IPS DF 6.9 (cell line): Measurements from ENCODE around the gene AK9.
A peak's percentile ranks its signal among the peaks of the same experiment; 100 is the strongest.
"Not testable (repeated sequence)": the region's sequence is repeated elsewhere in the genome, so short reads cannot be mapped to it uniquely, and the experiment has no call there.

Experiments used
- DNase-seq: peaks from one replicate; pipeline ENCODE4 v3.0.0-alpha.2; 2013; ENCODE audit warnings: low read depth, low spot score
- H3K27ac ChIP-seq: one replicate; pipeline ENCODE4 v1.5.1; 2013; ENCODE audit warnings: low read length, control low read depth
- H3K27me3 ChIP-seq: 2 replicates; pipeline ENCODE4 v1.6.1; 2013; ENCODE audit warnings: mild to moderate bottlenecking, low read length; ENCODE audit not compliant: control insufficient read depth, insufficient read depth
- H3K36me3 ChIP-seq: 2 replicates; pipeline ENCODE4 v1.6.1; 2013; ENCODE audit warnings: low read length; ENCODE audit not compliant: control insufficient read depth, insufficient read depth
- H3K4me1 ChIP-seq: 2 replicates; pipeline ENCODE4 v1.6.1; 2013; ENCODE audit warnings: low read length; ENCODE audit not compliant: control insufficient read depth, insufficient read depth
- H3K4me3 ChIP-seq: 2 replicates; pipeline ENCODE4 v1.5.1; 2013; ENCODE audit warnings: mild to moderate bottlenecking, low read length
- H3K9me3 ChIP-seq: 2 replicates; pipeline ENCODE4 v1.6.1; 2013; ENCODE audit warnings: low read length, inconsistent platforms; ENCODE audit not compliant: control insufficient read depth, insufficient read depth
- WGBS: extraction: QIAGEN DNeasy Blood & Tissue Kit; methylation state at CpG from one replicate; pipeline ENCODE4 v1.1.7; 2013; ENCODE audit warnings: mixed read lengths, missing lambda C conversion rate; ENCODE audit not compliant: insufficient read length, insufficient coverage; 5-methylcytosine and 5-hydroxymethylcytosine counted together

AK9 gene

GRCh38 chr6:109579361-109579760 is 111.6 kb downstream of the AK9 start:
- Histone ChIP-seq H3K9me3 (no peaks in the 10 kb centered on the region), H3K27ac (no peak overlapping the region), H3K27me3 (no peaks in the 10 kb centered on the region), H3K4me1 (no peaks in the 10 kb centered on the region), H3K36me3 (no peaks in the 10 kb centered on the region), H3K4me3 (no peak overlapping the region)
- WGBS, result no CpG with 5 or more reads among the region's 2 CpGs
- no peak for DNase-seq

GRCh38 chr6:109569901-109570300 is 121.1 kb downstream of the AK9 start:
- not testable (repeated sequence) for DNase-seq, H3K4me1 ChIP-seq, H3K9me3 ChIP-seq, H3K27ac ChIP-seq, H3K36me3 ChIP-seq, H3K4me3 ChIP-seq, H3K27me3 ChIP-seq
- WGBS, result no CpG with 5 or more reads among the region's 2 CpGs

- no peaks in the 10 kb centered on the region for H3K27me3 ChIP-seq
- H3K9me3 ChIP-seq, result no peaks in the 10 kb centered on the region
- WGBS, result no CpG with 5 or more reads among the region's 1 CpG
- DNase-seq, result no peak
- H3K4me3 ChIP-seq, result no peak overlapping the region
- no peaks in the 10 kb centered on the region for H3K4me1 ChIP-seq
- no peaks in the 10 kb centered on the region for H3K36me3 ChIP-seq
- no peak overlapping the region for H3K27ac ChIP-seq
Observed at GRCh38 chr6:109561844-109562243, 129.2 kb downstream of the AK9 start.

GRCh38 chr6:109531446-109531845 is 159.6 kb downstream of the AK9 start:
- Histone ChIP-seq H3K27me3 (no peaks in the 10 kb centered on the region), H3K27ac (no peak overlapping the region), H3K36me3 (no peaks in the 10 kb centered on the region), H3K4me1 (no peaks in the 10 kb centered on the region), H3K4me3 (no peak overlapping the region), H3K9me3 (no peaks in the 10 kb centered on the region)
- DNase-seq, result no peak
- WGBS, result no CpG with 5 or more reads among the region's 6 CpGs

- DNase-seq, result no peak
- H3K36me3 ChIP-seq, result no peaks in the 10 kb centered on the region
- WGBS, result no CpG with 5 or more reads among the region's 3 CpGs
- no peaks in the 10 kb centered on the region for H3K4me1 ChIP-seq
- no peak overlapping the region for H3K27ac ChIP-seq
- no peaks in the 10 kb centered on the region for H3K27me3 ChIP-seq
- H3K9me3 ChIP-seq, result no peaks in the 10 kb centered on the region; the same call in 1 of the 2 replicates
- H3K4me3 ChIP-seq, result no peak overlapping the region
Observed at GRCh38 chr6:109527989-109528388, 163.0 kb downstream of the AK9 start.

GRCh38 chr6:109526905-109527628 is 163.9 kb downstream of the AK9 start:
- Histone ChIP-seq H3K4me1 (no peaks in the 10 kb centered on the region), H3K27ac (no peak overlapping the region), H3K36me3 (no peaks in the 10 kb centered on the region), H3K27me3 (no peaks in the 10 kb centered on the region), H3K9me3 (no peaks in the 10 kb centered on the region; the same call in 1 of the 2 replicates), H3K4me3 (no peak overlapping the region)
- no CpG with 5 or more reads among the region's 7 CpGs for WGBS
- peak; percentile 71 for DNase-seq

- H3K36me3 ChIP-seq, result no peaks in the 10 kb centered on the region
- H3K9me3 ChIP-seq, result no peaks in the 10 kb centered on the region; the same call in 1 of the 2 replicates
- H3K27ac ChIP-seq, result no peak overlapping the region
- no peaks in the 10 kb centered on the region for H3K4me1 ChIP-seq
- H3K4me3 ChIP-seq, result no peak overlapping the region
- H3K27me3 ChIP-seq, result no peaks in the 10 kb centered on the region
- DNase-seq, result no peak
Observed at GRCh38 chr6:109524129-109524528, 166.9 kb downstream of the AK9 start.

- H3K4me1 ChIP-seq, result no peaks in the 10 kb centered on the region
- no peaks in the 10 kb centered on the region for H3K27me3 ChIP-seq
- DNase-seq, result no peak
- H3K36me3 ChIP-seq, result no peaks in the 10 kb centered on the region
- no peaks in the 10 kb centered on the region; the same call in 1 of the 2 replicates for H3K9me3 ChIP-seq
- no CpG with 5 or more reads among the region's 2 CpGs for WGBS
- H3K27ac ChIP-seq, result no peak overlapping the region
- H3K4me3 ChIP-seq, result no peak overlapping the region
Observed at GRCh38 chr6:109523478-109523877, 167.5 kb downstream of the AK9 start.

- H3K27ac ChIP-seq, result no peak overlapping the region
- H3K4me3 ChIP-seq, result no peak overlapping the region
- no peaks in the 10 kb centered on the region for H3K36me3 ChIP-seq
- WGBS, result no CpG with 5 or more reads among the region's 3 CpGs
- H3K4me1 ChIP-seq, result no peaks in the 10 kb centered on the region
- no peaks in the 10 kb centered on the region; the same call in 1 of the 2 replicates for H3K9me3 ChIP-seq
- DNase-seq, result no peak
- H3K27me3 ChIP-seq, result no peaks in the 10 kb centered on the region
Observed at GRCh38 chr6:109521080-109521479, 169.9 kb downstream of the AK9 start.

- H3K27me3 ChIP-seq, H3K4me1 ChIP-seq, H3K36me3 ChIP-seq, H3K9me3 ChIP-seq, H3K27ac ChIP-seq, DNase-seq, H3K4me3 ChIP-seq: not testable (repeated sequence)
Observed at GRCh38 chr6:109519647-109520046, 171.4 kb downstream of the AK9 start.

- WGBS, result no CpG with 5 or more reads among the region's 3 CpGs
- H3K4me1 ChIP-seq, result no peaks in the 10 kb centered on the region; the same call in 1 of the 2 replicates
- H3K27ac ChIP-seq, result no peak overlapping the region
- no peaks in the 10 kb centered on the region for H3K9me3 ChIP-seq
- H3K4me3 ChIP-seq, result no peak overlapping the region
- no peaks in the 10 kb centered on the region for H3K36me3 ChIP-seq
- H3K27me3 ChIP-seq, result no peaks in the 10 kb centered on the region
- no peak for DNase-seq
Observed at GRCh38 chr6:109516929-109517328, 174.1 kb downstream of the AK9 start.
